Stimulated activated CD4-positive, alpha-beta T cell treated with anti-CD3 and anti-CD28 coated beads, Interleukin-12 subunit alpha, Interleukin-12 subunit beta, amount 100 ng/mL, for 48 hours (primary cell): ENCODE results near the gene YIPF2.

Source experiments
- DNase-seq, 3 donors: peaks; one replicate each; pipeline ENCODE4 v3.0.0-alpha.2; 2020; ENCODE audit warnings: low read depth in 2 of 3, low spot score in 1 of 3

Gene YIPF2

DNA sequence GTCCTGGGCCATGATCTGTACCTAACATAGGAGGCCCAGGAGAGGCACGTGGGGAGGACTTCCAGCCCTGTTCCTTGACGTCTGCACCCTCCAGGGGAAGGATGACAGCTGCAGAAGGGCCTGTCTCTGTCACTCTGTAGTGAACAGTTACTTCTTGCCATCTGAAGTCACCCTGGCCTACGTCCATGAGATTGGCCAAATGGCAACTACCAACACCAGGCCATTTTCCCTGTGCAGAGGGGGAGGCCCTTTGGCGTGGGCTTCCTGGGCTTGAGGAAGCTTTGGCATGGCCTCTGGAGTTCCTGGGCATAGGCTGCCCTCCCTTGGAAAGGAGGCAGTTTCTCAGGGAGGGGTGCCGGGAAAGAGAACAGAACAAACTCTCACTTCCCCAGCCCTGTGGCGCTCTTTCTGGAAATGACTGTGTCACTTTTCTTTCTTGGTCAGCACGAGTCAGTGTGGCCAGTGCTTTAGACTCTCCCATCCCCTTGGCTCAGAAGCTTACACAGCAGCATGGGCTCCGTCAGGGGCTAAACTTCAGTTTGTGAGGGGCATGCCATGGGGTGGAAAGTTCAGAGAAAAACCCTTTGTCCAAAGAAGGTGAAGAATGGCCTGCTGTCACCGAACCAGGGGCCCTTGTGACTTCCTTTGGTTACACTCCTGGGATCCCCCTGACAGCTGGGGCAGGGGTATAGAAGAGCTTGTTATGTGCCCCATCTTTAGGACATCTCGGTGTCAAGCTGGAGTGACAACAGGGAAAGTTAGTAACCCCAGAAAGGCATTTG, 51.8 kb downstream of the YIPF2 start:
- no peak for DNase-seq

DNA sequence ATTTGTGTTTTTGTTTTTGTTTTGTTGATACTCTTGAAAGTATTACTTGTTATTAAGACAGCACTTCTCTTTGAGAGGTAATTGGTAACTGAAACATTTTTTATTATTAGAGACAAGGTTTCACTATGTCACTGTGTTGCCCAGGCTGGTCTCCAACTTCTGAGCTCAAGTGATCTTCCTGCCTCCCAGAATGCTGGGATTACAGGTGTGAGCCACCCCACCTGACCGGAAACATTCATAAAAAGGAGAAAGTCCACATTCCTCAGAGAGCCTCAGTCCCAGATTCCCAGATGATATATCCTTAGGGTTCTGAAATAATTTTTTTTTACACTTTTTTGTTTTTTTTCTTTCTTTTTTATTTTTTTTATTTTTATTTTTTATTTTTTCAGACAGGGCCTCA, 54.4 kb downstream of the YIPF2 start:
- no peak for DNase-seq

DNA sequence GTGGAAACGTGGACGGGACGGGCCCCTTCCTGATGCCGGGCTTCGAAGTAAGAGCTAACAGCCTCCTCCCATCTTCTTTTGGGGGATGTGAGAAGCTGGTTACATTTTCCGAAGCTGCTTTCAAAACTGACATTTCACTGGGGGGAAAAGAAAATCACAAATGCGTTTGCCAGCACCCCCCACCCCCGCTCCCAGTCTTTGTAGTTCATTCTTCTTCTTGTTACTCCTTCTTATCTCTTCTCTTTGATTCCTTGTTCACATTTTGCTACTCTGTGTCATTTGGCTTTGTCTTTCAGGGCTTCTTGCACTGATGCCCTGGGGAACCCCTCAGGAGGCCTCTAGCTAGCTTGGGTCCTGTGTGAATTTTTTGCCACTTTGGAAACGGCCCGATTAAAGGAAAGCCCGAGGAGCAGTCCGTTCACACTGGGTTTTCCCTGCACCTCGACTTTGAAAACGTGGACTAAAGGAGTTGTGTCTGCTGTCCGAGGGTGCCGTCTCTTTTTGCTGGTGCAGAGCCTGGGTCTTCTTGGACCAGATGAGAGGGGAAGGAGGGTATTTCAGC, 55.8 kb downstream of the YIPF2 start:
- DNase-seq: no peak
